NCI-H1417 (cell line): ENCODE measurements around the gene SLX9.

Experiments
- DNase-seq, 3 experiments: peaks; one replicate each; lab custom pipeline; 2025; lab: John Stamatoyannopoulos, UW

The SLX9 gene

GRCh38 chr21:45003331-45004058 is 63.7 kb downstream of the SLX9 start:
- no peak for DNase-seq

GRCh38 chr21:45004059-45004422 is 64.2 kb downstream of the SLX9 start:
- no peak for DNase-seq

- DNase-seq, result no peak
Observed at GRCh38 chr21:45004481-45005247, 64.8 kb downstream of the SLX9 start.

GRCh38 chr21:45006536-45007095 is 66.8 kb downstream of the SLX9 start:
- DNase-seq, result peak in 1 of 3 experiments; percentile 49

- DNase-seq, result no peak
Observed at GRCh38 chr21:45009616-45010015, 69.8 kb downstream of the SLX9 start.

GRCh38 chr21:45010096-45010495 is 70.3 kb downstream of the SLX9 start:
- DNase-seq, result no peak

- no peak for DNase-seq
Observed at GRCh38 chr21:45010860-45011259, 71.0 kb downstream of the SLX9 start.

- DNase-seq, result no peak
Observed at GRCh38 chr21:45011426-45011825, 71.6 kb downstream of the SLX9 start.

- no peak for DNase-seq
Observed at GRCh38 chr21:45011911-45012661, 72.3 kb downstream of the SLX9 start.

GRCh38 chr21:45012662-45013259 is 72.9 kb downstream of the SLX9 start:
- DNase-seq, result no peak

- no peak for DNase-seq
Observed at GRCh38 chr21:45013260-45013841, 73.5 kb downstream of the SLX9 start.

- no peak for DNase-seq
Observed at GRCh38 chr21:45014747-45015468, 75.1 kb downstream of the SLX9 start.

- no peak for DNase-seq
Observed at GRCh38 chr21:45015469-45015860, 75.6 kb downstream of the SLX9 start.

GRCh38 chr21:45016031-45016405 is 76.2 kb downstream of the SLX9 start:
- DNase-seq, result no peak

GRCh38 chr21:45016406-45017038 is 76.7 kb downstream of the SLX9 start:
- no peak for DNase-seq

GRCh38 chr21:45017039-45017960 is 77.5 kb downstream of the SLX9 start:
- no peak for DNase-seq

- no peak for DNase-seq
Observed at GRCh38 chr21:45018131-45019075, 78.6 kb downstream of the SLX9 start.
